ENCODE measurements around the gene CHPF.

DNA sequence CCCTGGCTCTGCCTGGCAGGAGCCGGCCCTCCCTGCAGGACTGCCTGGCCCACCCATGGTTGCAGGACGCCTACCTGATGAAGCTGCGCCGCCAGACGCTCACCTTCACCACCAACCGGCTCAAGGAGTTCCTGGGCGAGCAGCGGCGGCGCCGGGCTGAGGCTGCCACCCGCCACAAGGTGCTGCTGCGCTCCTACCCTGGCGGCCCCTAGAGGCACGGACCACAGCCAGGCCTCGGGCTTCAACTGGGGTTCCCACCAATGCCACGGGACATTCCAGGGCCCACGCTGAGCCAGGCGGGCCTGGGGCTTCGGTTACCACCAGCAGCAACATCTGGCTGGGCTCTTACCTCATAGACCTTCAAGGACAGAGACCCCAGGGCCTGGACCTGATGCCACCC lies 51.0 kb downstream of the CHPF start:
- no peak for TF ChIP-seq YY1 (IDR thresholded peaks at IDR 0.05; ENCODE audit: insufficient read depth, insufficient read length)
- no peak for TF ChIP-seq ZNF274 (IDR thresholded peaks at IDR 0.05; ENCODE audit: low read depth, low read length)
